SK-N-SH treated with all-trans-retinoic acid at 6 μM for 48 hours (cell line): ENCODE results near the gene LRMDA.

ENCODE experiments used
- SNAI2 ChIP-seq: fragments of 250-450 bp; sonication (Bioruptor Pico); IDR thresholded peaks from 2 replicates; pipeline ENCODE4 v1.5.0; 2020; ENCODE audit warnings: mild to moderate bottlenecking, moderate library complexity
- TOX ChIP-seq: fragments of 250-450 bp; sonication (Bioruptor Pico); IDR thresholded peaks from 2 replicates; pipeline ENCODE4 v1.8.0; 2021; ENCODE audit warnings: mild to moderate bottlenecking, moderate library complexity, borderline replicate concordance
- ZC3H10 ChIP-seq: fragments of 250-450 bp; sonication (Bioruptor Pico); IDR thresholded peaks from 2 replicates; pipeline ENCODE4 v1.5.1; 2021; ENCODE audit warnings: mild to moderate bottlenecking, moderate library complexity
- TF ChIP-seq, protein P1 (sequence below): fragments of 250-450 bp; sonication (Bioruptor Pico); IDR thresholded peaks from 2 replicates; pipeline ENCODE4 v1.5.0; 2020; ENCODE audit warnings: mild to moderate bottlenecking, moderate library complexity
- TF ChIP-seq, protein P2 (sequence below): fragments of 250-450 bp; sonication (Bioruptor Pico); IDR thresholded peaks from 2 replicates; pipeline ENCODE4 v1.5.1; 2020; ENCODE audit warnings: low read depth, mild to moderate bottlenecking, moderate library complexity

DNA sequence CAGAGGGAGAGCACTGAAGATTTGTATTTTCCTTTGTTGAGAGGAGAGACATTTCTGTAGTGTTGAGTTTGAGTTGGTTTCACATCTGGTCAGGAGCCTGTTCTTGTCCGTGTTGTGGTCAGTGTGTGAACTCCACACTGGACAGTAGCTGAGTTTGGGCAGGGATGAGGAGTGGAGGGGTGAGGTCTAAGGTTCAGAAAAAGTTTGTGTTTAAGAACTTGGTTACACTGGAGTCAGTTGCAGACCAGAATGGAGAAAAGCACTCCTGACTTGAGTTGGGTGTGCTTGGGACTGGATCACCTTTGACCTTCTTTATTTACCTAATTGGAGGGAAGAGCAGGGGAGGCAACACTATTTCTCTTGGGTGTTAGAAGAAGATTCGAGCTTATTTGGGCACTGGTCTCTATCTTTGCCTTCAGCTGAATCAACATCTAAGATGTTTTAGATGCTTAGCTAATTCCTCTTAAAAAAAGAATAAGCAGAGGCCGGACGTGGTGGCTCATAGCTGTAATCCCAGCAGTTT lies 8.9 kb downstream of the LRMDA start:
- TF ChIP-seq SNAI2 (CRISPR knock-in tag): no peak
- no peak for TF ChIP-seq TOX (CRISPR knock-in tag)
- no peak for TF ChIP-seq ZC3H10 (CRISPR knock-in tag)
- TF ChIP-seq, protein P1, sequence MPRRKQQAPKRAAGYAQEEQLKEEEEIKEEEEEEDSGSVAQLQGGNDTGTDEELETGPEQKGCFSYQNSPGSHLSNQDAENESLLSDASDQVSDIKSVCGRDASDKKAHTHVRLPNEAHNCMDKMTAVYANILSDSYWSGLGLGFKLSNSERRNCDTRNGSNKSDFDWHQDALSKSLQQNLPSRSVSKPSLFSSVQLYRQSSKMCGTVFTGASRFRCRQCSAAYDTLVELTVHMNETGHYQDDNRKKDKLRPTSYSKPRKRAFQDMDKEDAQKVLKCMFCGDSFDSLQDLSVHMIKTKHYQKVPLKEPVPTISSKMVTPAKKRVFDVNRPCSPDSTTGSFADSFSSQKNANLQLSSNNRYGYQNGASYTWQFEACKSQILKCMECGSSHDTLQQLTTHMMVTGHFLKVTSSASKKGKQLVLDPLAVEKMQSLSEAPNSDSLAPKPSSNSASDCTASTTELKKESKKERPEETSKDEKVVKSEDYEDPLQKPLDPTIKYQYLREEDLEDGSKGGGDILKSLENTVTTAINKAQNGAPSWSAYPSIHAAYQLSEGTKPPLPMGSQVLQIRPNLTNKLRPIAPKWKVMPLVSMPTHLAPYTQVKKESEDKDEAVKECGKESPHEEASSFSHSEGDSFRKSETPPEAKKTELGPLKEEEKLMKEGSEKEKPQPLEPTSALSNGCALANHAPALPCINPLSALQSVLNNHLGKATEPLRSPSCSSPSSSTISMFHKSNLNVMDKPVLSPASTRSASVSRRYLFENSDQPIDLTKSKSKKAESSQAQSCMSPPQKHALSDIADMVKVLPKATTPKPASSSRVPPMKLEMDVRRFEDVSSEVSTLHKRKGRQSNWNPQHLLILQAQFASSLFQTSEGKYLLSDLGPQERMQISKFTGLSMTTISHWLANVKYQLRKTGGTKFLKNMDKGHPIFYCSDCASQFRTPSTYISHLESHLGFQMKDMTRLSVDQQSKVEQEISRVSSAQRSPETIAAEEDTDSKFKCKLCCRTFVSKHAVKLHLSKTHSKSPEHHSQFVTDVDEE: no peak
- TF ChIP-seq, protein P2, sequence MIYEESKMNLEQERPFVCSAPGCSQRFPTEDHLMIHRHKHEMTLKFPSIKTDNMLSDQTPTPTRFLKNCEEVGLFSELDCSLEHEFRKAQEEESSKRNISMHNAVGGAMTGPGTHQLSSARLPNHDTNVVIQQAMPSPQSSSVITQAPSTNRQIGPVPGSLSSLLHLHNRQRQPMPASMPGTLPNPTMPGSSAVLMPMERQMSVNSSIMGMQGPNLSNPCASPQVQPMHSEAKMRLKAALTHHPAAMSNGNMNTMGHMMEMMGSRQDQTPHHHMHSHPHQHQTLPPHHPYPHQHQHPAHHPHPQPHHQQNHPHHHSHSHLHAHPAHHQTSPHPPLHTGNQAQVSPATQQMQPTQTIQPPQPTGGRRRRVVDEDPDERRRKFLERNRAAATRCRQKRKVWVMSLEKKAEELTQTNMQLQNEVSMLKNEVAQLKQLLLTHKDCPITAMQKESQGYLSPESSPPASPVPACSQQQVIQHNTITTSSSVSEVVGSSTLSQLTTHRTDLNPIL (CRISPR knock-in tag): no peak
